Brain microvascular endothelial cell (primary cell): ENCODE measurements around the gene PTX3.

Source experiments
- DNase-seq: peaks from one replicate; pipeline ENCODE4 v3.0.0-alpha.2; 2020
- H3K27ac ChIP-seq: fragments of 250-450 bp; sonication (Bioruptor Pico); 2 replicates; pipeline ENCODE4 v1.5.1; 2020; ENCODE audit warnings: mild to moderate bottlenecking, moderate library complexity
- H3K27me3 ChIP-seq: fragments of 250-450 bp; sonication (Bioruptor Pico); replicated peaks from 2 replicates; pipeline ENCODE4 v1.5.1; 2020; ENCODE audit warnings: mild to moderate bottlenecking
- H3K36me3 ChIP-seq: fragments of 250-450 bp; sonication (Bioruptor Pico); replicated peaks from 2 replicates; pipeline ENCODE4 v1.5.1; 2020; ENCODE audit warnings: mild to moderate bottlenecking
- H3K4me3 ChIP-seq: 2 replicates; pipeline ENCODE4 v1.5.1; 2011; ENCODE audit warnings: low read depth, mild to moderate bottlenecking, control low read depth, low read length, moderate library complexity
- in situ Hi-C: cut with HindIII; loops from 2 replicates; pipeline ENCODE4 v1.10.0; 2017; ENCODE audit warnings: low sequenced_read_pairs, low pct_ligation_motif_present
- TF ChIP-seq, protein P1 (sequence below): IDR thresholded peaks from 2 replicates; pipeline ENCODE4 v1.5.1; 2011; ENCODE audit warnings: low read depth, mild to moderate bottlenecking, moderate library complexity, low read length, control low read depth, inconsistent platforms; ENCODE audit errors: missing control alignments

PTX3 gene

DNA sequence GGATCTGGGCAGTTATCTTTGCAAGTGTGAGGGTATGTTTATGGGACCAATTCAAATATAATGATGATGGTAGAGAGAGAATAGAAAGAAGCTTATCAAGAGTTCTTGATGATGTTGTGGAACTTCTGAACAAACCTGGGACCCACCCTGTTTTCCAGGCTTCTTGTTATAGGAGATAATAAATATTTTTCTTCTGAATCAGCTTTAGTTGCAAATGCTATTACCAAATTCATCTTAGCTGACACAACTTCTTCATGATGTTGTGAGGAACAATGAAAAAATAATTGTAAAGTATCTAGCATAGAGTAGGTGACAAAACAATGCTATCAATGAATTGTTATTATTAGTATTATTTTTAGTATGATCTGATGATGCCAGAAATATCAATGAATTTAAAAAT lies 43.5 kb upstream of the PTX3 start:
- Histone ChIP-seq H3K4me3 (no peak overlapping the region), H3K27ac (no peak overlapping the region), H3K27me3 (no peaks in the 10 kb centered on the region), H3K36me3 (no peaks in the 10 kb centered on the region)
- no peak for DNase-seq
- in situ Hi-C loops = no loop called here
- TF ChIP-seq, protein P1, sequence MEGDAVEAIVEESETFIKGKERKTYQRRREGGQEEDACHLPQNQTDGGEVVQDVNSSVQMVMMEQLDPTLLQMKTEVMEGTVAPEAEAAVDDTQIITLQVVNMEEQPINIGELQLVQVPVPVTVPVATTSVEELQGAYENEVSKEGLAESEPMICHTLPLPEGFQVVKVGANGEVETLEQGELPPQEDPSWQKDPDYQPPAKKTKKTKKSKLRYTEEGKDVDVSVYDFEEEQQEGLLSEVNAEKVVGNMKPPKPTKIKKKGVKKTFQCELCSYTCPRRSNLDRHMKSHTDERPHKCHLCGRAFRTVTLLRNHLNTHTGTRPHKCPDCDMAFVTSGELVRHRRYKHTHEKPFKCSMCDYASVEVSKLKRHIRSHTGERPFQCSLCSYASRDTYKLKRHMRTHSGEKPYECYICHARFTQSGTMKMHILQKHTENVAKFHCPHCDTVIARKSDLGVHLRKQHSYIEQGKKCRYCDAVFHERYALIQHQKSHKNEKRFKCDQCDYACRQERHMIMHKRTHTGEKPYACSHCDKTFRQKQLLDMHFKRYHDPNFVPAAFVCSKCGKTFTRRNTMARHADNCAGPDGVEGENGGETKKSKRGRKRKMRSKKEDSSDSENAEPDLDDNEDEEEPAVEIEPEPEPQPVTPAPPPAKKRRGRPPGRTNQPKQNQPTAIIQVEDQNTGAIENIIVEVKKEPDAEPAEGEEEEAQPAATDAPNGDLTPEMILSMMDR = no peak

DNA sequence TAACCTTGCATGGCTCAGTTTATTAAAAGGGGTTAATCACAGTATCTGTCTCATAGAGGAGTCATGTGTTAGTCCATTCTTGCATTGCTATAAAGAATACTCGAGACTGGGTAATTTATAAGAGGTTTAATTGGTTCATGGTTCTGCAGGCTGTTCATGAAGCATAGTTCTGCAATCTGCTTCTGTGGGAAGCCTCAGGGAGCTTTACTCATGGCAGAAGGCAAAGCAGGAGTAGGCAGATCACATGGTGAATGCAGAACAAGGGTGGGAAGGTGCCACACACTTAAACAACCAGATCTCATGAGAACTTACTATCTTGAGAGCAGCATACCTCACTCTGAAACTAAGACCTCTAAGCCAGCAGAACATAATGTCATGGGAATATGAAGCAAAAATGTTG lies 42.2 kb upstream of the PTX3 start:
- in situ Hi-C loops = no loop called here
- no peaks in the 10 kb centered on the region for H3K36me3 ChIP-seq
- H3K27me3 ChIP-seq = no peaks in the 10 kb centered on the region
- no peak overlapping the region for H3K27ac ChIP-seq
- no peak overlapping the region for H3K4me3 ChIP-seq
- no peak for DNase-seq
- TF ChIP-seq, protein P1 = no peak

DNA sequence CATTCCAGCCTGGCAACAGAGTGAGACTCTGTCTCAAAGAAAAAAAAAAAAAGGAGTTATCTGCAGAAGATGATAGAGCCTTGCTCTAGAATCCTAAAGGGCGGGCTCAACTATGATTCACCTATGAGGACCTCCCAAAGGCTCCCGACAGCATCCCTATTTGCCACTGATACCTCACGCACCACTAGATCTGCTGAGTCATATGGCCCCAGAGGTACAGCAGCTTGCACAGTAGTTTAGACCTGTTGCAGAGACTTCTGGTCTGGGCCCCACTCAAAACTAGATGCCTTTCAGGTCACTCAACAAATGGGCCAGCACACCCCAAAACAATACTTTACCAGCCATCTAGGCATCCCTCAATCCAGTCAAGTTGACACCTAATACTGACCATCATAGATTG lies 38.1 kb upstream of the PTX3 start:
- Histone ChIP-seq H3K27me3 (no peaks in the 10 kb centered on the region), H3K36me3 (no peaks in the 10 kb centered on the region), H3K27ac (no peak overlapping the region), H3K4me3 (no peak overlapping the region)
- in situ Hi-C loops = no loop called here
- TF ChIP-seq, protein P1 = no peak
- DNase-seq = no peak

DNA sequence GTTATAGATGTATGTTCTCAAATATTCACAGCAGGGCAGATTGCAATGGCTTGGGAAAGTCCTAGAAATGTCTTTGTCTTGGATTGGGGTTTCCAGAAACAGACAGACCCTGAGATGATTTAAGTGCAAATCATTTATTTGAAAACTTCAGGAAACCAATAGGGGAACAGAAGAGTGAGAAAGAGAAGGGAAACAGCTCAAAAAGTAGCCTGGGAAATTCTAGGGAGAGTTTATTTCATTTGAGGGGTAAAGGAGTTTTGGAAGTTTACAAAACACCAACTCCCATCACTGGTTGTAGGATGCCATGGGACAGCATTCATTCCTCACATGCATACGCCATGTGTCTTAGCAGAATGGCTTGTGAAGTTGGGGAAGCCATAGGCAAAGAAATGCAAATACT lies 32.3 kb upstream of the PTX3 start:
- Histone ChIP-seq H3K4me3 (no peak overlapping the region), H3K27ac (no peak overlapping the region), H3K36me3 (no peaks in the 10 kb centered on the region), H3K27me3 (no peaks in the 10 kb centered on the region)
- no peak for DNase-seq
- TF ChIP-seq, protein P1 = no peak
- in situ Hi-C loops = no loop called here

DNA sequence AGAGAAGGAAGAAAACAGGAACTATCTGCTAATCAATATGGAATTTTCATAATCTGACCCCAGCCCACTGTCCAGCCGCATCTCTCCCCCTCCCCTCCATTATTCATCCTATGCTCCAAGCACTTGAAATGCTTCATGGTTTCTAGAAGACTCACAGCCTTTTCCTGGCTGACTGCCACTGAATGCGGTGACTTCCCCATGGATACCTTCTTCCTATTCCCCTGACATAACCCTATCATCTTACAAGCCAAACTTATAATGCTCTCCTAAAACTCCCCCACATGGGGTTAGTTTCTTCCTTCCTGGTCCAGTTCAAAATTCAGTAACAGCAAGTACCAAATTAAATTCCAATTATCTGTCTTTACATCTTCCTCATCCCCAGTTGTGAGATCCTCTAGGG lies 31.2 kb upstream of the PTX3 start:
- Histone ChIP-seq H3K36me3 (no peaks in the 10 kb centered on the region), H3K27ac (no peak overlapping the region), H3K4me3 (no peak overlapping the region), H3K27me3 (no peaks in the 10 kb centered on the region)
- in situ Hi-C loops = no loop called here
- TF ChIP-seq, protein P1 = no peak
- DNase-seq = peak; percentile 79

DNA sequence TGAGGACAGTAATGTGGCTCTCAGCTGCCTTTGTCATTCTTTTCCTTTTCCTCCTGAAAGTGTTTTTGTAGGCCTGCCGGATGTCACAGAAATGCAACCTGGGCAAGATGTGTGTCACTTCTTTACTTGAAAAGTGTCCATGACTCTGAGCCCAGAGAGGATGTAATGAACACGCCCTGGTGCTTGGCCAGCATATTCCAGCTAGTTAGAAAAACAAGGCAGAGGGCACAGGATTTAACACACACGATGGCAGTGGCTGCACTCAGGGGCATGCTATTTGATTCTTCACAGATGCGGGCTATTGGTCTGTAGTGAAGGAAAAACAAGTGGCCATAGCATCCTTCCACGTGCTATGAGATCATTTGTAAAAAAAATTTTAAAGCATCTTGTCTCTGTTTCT lies 30.3 kb upstream of the PTX3 start:
- H3K27ac ChIP-seq = no peak overlapping the region
- no peak for DNase-seq
- TF ChIP-seq, protein P1 = no peak

More for the DNA sequence above, 30.3 kb upstream of the PTX3 start:
- H3K4me3 ChIP-seq = no peak overlapping the region
- in situ Hi-C loops = no loop called here
- H3K27me3 ChIP-seq = no peaks in the 10 kb centered on the region
- no peaks in the 10 kb centered on the region for H3K36me3 ChIP-seq
